Fibroblast of skin of left biceps (primary cell): Measurements from ENCODE around the gene TYMS.
"Not testable (repeated sequence)": the region's sequence is repeated elsewhere in the genome, so short reads cannot be mapped to it uniquely, and the experiment has no call there.

Experiments
- DNase-seq, 2 experiments: peaks; one replicate each; pipeline ENCODE4 v3.0.0-alpha.2; 2013; ENCODE audit warnings: low read depth in 2 of 2

The TYMS gene

GRCh38 chr18:677145-677544 is 19.7 kb downstream of the TYMS start:
- DNase-seq = no peak

DNA sequence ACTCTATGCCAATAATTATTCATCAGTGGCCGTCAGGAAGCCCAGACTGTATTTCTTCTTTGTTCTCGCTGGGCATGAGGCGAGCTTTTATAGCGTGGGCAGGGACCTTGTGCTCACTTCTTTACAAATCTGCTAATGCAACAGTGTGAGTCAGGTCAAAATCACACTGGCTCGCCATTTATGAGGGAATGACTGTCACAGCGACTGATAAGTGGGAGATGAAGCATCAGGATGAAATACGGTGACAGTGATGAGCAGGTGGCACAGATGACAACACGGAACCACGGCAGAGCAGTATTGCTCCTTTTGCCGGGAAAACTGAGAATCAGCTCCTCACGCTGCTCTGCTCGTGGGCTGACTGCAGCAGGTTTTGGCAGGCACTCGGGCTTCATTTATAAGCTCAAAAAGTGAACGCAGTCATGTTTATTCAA is 20.5 kb downstream of the TYMS start:
- no peak for DNase-seq

GRCh38 chr18:678482-679182 is 21.2 kb downstream of the TYMS start:
- DNase-seq = no peak

DNA sequence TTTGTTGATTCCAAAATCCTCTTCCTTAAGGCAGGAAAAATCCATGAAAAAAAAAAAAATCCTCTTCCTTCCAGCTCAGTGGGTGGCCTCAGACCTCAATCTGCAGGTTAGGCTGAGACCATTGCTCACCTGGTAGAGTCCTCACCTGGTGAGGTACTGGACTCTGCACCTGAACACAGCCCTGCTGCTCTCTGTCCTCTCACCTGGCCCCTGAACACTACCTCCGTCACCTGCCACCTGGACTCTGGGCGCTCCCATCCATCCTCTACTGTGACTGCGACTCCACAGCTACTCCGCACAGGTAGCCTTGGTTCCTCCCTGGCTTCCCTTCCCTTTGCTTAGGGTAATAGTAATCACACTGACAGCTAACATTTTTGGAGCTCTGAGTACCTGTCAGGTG is 22.1 kb downstream of the TYMS start:
- no peak for DNase-seq

GRCh38 chr18:680392-680791 is 22.9 kb downstream of the TYMS start:
- DNase-seq = no peak

DNA sequence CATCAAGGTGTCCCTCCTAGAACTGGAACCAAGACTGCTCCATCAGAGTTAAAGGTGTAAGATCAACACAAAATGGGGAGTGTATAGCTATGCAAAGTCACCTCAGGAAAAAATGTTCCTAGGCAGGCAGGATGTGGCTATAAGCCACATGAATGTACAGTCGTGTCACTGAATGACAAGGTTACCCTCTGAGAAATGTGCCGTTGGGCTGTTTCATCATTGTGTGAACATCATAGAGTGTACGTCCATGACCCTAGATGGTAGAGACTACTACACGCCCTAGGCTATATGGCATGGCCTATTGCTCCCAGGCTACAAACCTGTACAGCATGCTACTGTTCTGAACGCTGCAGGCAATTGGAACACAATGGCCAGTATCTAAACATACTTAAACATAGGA is 24.5 kb downstream of the TYMS start:
- no peak for DNase-seq

DNA sequence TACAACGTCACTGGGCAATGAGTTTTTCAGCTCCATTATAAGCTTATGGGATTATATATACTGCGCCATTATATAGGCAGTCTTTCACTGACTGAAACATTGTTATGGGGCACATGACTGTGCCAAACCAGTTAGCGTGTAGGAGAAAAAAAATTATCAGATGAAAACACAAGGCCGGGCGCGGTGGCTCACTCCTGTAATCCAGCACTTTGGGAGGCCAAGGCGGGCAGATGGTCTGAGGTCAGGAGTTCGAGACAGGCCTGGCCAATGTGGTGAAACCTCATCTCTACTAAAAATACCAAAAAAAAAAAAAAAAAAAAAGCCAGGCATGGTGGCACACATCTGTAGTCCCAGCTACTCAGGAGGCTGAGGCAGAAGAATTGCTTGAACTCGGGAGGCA is 25.0 kb downstream of the TYMS start:
- not testable (repeated sequence) for DNase-seq

DNA sequence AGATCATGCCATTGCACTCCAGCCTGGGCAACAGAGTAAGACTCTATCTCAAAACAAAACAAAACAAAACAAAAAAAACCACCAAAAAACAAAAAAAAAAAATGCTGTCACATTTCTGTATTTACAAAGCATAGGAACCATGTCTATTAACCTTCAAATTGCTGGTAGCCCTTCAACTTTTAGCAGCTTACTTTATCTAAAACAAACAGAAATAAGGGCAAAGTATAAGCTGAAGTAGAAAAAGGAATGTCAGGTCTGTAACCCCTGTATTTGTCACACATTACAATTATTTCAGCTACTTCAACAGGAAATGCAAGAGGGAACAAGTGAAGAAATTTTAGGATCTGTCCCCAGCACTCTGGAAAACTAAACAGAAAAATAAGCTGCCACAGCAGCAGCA is 25.4 kb downstream of the TYMS start:
- no peak for DNase-seq

DNA sequence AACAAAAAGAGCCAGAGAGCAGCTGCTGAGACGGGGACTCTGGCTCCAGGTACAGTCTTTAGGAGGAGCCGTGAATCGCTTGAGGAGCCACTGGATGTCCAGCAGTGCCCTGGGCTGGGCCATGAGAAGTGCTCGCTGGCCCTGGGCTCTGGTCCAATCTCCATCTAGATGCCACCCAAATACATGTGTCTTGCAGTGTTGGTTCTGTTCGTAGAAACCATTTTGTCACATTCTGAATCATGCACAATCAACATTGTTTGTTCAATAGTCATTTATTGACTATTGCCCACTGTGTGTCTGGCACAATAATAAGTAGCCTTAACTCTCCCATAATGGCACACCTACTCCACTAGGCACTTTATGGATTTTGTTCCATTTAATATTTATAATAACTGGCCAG is 26.1 kb downstream of the TYMS start:
- DNase-seq = no peak

GRCh38 chr18:685438-685837 is 28.0 kb downstream of the TYMS start:
- no peak for DNase-seq

- DNase-seq = no peak
Measured at GRCh38 chr18:686339-687111, 29.1 kb downstream of the TYMS start.

GRCh38 chr18:688323-688722 is 30.9 kb downstream of the TYMS start:
- DNase-seq = no peak

GRCh38 chr18:692824-693223 is 35.4 kb downstream of the TYMS start:
- no peak for DNase-seq

DNA sequence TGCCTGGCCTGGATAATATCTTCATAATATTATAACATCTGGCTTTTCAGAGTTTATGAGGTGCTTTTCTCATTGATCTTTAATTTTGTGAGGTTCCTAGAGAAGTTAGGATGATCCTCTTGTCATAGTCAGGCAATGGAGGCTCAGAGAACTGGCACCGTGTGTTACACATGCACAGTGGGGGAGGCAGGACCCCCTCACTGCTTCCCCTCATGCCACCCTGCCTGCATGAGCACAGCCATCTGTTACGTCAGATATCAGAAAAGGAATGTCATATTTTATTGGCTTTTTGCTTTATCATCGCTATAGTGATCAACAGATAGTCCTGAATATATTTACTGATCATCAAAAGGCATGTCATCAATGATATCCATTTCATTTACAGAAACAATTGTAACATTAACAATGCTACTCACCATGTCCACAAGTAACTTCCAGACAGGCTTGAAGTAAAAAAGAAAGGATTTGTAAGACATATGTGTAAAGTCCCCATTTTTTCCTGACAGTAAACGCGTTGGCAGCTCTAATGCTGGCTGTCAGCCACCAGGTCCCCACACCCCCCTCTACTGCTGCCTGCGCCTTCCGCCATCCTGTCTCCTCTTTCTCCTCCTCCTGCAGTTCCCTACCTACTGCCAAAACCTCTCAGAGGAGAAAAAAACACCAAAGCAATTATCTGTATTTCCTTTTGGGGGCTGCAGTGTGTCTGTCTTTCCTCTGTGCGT is 36.2 kb downstream of the TYMS start:
- no peak for DNase-seq

DNA sequence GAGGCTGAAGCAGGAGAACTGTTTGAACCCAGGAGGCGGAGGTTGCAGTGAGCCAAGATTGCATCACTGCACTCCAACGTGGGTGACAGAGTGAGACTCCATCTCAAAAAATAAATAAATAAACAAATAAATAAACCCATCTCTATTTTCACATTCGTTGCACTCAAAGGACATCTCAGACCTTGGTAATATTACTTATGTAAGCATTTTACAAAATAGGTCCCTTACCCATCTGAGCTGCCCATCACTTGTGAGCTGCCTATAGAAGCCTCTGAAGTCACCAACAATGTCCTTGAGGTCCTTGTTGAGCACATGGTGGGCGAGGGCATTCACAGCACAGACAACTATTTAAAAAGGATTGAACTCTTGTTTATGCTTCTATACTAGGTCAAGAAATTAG is 39.6 kb downstream of the TYMS start:
- no peak for DNase-seq

- DNase-seq = no peak
Measured at GRCh38 chr18:697800-698199, 40.3 kb downstream of the TYMS start.

DNA sequence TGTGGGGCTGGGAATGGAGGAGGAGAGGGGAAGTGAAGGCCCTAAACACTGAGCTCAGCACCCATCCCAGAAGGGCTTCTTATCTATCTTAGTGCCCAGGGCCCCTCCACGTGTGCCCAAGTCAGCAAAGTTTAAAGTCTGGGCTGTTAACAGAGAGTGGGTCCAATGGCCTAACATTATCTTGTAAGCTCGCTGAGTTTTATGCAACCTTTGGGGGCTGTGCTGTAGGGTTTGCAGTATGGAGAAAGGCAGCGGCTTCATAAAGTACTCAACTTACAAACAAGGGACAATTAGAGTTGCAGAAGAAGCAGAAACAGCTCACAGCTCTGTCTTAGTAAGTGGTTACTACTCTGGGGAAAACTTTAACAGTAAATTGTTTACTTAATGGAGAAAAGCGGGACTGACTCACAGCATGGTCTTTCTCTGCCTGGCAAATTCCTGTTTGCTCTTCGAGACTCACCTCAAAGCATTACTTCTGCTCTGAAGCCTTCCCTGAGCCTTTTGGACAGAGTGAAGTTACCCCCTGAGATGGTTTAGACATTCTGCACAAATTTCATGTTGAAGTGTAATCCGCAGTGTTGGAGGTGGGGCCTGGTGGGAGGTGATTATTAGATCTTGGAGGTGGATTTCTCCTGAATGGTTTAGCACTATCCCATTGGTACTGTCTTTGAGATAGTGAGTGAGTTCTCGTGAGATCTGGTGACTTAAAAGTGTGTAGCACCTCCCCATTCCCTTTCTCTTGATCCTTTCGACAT is 45.9 kb downstream of the TYMS start:
- DNase-seq = peak in 1 of 2 experiments; percentile 32

DNA sequence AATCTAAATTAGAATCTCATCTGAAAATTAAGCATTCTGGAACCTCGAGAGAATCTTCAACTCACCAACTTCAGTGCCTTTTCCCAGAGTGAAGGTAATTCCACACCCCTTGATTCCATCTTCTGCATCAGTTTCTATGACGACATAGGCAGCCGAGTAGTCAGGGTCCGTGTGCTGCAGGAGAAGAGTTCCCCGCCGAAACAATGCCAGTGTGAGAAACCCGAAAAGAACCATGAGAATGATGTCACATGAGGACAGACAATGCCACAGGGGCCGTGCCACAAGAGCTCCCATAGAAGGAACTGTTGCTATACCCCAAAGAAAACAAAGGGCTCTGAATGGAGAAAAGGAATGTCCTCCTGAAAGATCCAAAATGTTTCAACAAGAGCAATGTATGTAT is 49.0 kb downstream of the TYMS start:
- no peak for DNase-seq

GRCh38 chr18:708096-708495 is 50.6 kb downstream of the TYMS start:
- no peak for DNase-seq

DNA sequence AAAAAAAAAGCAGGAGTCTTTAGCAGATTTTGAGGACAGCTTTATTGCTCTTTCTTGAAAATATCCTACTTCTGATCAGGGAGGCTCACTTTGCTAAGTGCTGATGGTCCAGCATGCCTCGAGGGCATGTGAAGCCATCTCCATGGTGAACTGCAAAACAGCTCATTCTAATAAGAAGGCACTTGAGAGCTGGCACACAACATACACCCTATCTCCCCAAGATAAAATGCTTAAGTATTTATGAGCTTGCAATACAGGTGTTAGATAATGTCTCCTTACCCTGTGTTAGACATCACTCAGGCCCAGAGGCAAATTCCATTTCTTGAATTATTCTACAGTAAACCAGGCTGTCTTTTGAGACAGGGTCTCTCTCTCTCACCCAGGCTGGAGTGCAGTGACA is 52.3 kb downstream of the TYMS start:
- no peak for DNase-seq

DNA sequence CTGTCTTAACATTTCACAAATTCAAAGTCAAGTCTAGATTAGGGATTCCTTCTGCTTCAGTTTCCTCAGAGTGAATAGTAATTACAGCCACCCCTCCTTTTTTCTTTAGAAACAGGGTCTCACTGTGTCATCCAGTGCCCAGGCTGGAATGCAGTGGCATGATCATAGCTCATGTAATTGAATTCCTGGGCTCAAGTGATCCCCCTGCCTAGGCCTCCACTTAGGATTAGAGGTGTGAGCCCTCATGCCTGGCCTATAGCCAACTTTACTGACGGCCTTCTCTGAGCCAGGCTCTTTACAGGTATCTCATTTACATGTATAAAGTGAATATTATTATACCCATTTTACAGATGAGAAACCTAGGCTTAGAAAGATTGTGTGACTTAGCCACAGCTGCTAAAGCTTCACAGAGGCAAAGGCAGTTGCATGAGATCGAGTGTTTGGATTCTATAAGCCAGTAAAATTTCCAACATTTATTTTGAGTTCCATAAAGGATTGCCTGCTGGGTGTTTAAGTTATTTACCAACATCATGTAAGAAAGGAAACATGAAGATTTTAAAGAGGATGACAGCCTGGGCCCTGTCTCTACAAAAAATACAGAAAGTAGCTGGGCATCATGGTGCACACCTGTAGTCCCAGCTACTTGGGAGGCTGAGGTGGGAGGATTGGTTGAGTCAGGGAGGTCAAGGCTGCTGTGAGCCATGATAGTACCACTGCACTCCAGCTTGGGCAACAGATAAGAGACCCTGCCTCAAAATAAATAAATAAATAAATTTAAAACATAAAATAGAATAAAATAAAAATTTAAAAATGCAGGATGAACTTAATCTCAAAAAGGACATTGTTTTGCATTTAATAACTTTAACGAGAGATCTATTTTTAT is 53.2 kb downstream of the TYMS start:
- DNase-seq = no peak
